ENCODE measurements around the gene LHX8.

DNA sequence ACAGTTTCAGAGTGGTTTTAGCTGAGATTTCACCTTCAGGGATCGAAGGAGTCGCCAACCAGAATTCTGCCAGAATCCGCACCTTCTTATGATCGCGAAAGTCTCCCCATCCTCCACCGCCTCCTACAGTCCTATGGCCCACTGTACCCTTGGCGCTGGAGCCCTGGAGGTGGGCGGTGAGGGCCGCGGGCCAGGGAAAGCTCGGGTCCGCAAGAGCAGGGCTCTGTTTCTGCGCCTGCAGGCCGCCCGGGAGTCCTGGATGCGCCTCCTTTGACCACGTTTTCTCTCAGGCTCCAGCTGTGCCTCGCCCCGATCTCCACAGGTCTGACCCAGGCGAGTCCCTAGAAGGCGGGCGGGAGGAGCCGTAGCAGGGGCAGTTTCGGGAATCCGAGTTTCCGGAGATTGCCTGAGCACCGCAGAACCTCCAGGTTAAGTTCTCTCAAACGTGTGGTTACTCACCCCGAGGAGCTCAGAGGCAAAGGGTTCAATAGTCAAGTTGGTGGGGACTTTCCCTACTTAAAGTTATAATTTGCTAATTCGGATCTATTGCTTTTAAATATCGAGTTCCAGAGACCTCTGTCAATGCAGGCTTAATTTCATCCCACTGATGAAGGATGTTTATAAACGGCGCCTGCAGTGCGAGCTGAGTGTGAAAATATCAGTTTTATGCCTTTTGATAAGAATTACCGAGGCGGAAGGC lies 3.2 kb upstream of the LHX8 start:
- TF ChIP-seq, protein P1, sequence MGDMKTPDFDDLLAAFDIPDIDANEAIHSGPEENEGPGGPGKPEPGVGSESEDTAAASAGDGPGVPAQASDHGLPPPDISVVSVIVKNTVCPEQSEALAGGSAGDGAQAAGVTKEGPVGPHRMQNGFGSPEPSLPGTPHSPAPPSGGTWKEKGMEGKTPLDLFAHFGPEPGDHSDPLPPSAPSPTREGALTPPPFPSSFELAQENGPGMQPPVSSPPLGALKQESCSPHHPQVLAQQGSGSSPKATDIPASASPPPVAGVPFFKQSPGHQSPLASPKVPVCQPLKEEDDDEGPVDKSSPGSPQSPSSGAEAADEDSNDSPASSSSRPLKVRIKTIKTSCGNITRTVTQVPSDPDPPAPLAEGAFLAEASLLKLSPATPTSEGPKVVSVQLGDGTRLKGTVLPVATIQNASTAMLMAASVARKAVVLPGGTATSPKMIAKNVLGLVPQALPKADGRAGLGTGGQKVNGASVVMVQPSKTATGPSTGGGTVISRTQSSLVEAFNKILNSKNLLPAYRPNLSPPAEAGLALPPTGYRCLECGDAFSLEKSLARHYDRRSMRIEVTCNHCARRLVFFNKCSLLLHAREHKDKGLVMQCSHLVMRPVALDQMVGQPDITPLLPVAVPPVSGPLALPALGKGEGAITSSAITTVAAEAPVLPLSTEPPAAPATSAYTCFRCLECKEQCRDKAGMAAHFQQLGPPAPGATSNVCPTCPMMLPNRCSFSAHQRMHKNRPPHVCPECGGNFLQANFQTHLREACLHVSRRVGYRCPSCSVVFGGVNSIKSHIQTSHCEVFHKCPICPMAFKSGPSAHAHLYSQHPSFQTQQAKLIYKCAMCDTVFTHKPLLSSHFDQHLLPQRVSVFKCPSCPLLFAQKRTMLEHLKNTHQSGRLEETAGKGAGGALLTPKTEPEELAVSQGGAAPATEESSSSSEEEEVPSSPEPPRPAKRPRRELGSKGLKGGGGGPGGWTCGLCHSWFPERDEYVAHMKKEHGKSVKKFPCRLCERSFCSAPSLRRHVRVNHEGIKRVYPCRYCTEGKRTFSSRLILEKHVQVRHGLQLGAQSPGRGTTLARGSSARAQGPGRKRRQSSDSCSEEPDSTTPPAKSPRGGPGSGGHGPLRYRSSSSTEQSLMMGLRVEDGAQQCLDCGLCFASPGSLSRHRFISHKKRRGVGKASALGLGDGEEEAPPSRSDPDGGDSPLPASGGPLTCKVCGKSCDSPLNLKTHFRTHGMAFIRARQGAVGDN (IDR thresholded peaks at IDR 0.05) = no peak
- TF ChIP-seq EP300 (IDR thresholded peaks at IDR 0.05; ENCODE audit: borderline replicate concordance in 1 of 2, control insufficient read depth in 1 of 2, low read depth in 2 of 2, low read length in 2 of 2) (no peak), TAF1 (IDR thresholded peaks at IDR 0.05; ENCODE audit: borderline replicate concordance, low read depth, low read length) (no peak), YY1 (IDR thresholded peaks at IDR 0.05; ENCODE audit: low read depth, low read length) (no peak), EZH2 (IDR thresholded peaks at IDR 0.05; ENCODE audit: borderline replicate concordance, control insufficient read depth, low read depth, low read length) (no peak), POLR2A (IDR thresholded peaks at IDR 0.05; ENCODE audit: low read depth, low read length) (no peak), SRF (IDR thresholded peaks at IDR 0.05; ENCODE audit: low read depth in 2 of 2, low read length in 2 of 2) (no peak)
- TF ChIP-seq, protein P2, sequence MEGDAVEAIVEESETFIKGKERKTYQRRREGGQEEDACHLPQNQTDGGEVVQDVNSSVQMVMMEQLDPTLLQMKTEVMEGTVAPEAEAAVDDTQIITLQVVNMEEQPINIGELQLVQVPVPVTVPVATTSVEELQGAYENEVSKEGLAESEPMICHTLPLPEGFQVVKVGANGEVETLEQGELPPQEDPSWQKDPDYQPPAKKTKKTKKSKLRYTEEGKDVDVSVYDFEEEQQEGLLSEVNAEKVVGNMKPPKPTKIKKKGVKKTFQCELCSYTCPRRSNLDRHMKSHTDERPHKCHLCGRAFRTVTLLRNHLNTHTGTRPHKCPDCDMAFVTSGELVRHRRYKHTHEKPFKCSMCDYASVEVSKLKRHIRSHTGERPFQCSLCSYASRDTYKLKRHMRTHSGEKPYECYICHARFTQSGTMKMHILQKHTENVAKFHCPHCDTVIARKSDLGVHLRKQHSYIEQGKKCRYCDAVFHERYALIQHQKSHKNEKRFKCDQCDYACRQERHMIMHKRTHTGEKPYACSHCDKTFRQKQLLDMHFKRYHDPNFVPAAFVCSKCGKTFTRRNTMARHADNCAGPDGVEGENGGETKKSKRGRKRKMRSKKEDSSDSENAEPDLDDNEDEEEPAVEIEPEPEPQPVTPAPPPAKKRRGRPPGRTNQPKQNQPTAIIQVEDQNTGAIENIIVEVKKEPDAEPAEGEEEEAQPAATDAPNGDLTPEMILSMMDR (IDR thresholded peaks at IDR 0.05 in 2 of 3, conservative IDR thresholded peaks at IDR 0.05 in 1 of 3; ENCODE audit: control insufficient read depth in 2 of 3, extremely low read depth in 1 of 3, insufficient read depth in 1 of 3, low read depth in 3 of 3, low read length in 3 of 3) = no peak
- TF ChIP-seq, protein P3, sequence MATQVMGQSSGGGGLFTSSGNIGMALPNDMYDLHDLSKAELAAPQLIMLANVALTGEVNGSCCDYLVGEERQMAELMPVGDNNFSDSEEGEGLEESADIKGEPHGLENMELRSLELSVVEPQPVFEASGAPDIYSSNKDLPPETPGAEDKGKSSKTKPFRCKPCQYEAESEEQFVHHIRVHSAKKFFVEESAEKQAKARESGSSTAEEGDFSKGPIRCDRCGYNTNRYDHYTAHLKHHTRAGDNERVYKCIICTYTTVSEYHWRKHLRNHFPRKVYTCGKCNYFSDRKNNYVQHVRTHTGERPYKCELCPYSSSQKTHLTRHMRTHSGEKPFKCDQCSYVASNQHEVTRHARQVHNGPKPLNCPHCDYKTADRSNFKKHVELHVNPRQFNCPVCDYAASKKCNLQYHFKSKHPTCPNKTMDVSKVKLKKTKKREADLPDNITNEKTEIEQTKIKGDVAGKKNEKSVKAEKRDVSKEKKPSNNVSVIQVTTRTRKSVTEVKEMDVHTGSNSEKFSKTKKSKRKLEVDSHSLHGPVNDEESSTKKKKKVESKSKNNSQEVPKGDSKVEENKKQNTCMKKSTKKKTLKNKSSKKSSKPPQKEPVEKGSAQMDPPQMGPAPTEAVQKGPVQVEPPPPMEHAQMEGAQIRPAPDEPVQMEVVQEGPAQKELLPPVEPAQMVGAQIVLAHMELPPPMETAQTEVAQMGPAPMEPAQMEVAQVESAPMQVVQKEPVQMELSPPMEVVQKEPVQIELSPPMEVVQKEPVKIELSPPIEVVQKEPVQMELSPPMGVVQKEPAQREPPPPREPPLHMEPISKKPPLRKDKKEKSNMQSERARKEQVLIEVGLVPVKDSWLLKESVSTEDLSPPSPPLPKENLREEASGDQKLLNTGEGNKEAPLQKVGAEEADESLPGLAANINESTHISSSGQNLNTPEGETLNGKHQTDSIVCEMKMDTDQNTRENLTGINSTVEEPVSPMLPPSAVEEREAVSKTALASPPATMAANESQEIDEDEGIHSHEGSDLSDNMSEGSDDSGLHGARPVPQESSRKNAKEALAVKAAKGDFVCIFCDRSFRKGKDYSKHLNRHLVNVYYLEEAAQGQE (IDR thresholded peaks at IDR 0.05; ENCODE audit: low read depth, low read length) = no peak
